Neural progenitor cell (in vitro differentiated cells): ENCODE data around the gene STXBP4. TPM values are rescaled to one million over a fixed set of nuclear protein-coding genes. Genes with fewer than 3 reads are reported as not detected.

ENCODE experiments used
- DNase-seq: peaks from one replicate; pipeline ENCODE4 v3.0.0-alpha.2; 2016; ENCODE audit warnings: low spot score
- H2AFZ ChIP-seq: fragments of 200-600 bp; sonication (generic); replicated peaks from 2 replicates; pipeline ENCODE4 v1.6.1; 2016; ENCODE audit warnings: antibody characterized with exemption
- H3F3A ChIP-seq: fragments of 200-600 bp; sonication (generic); 2 replicates; pipeline ENCODE4 v1.6.1; 2016; ENCODE audit warnings: antibody characterized with exemption, low read depth
- H3K27ac ChIP-seq: fragments of 200-600 bp; sonication (generic); 2 replicates; pipeline ENCODE4 v1.5.1; 2016; ENCODE audit warnings: mild to moderate bottlenecking
- H3K27me3 ChIP-seq: fragments of 200-600 bp; sonication (generic); 2 replicates; pipeline ENCODE4 v1.6.1; 2016; ENCODE audit warnings: mild to moderate bottlenecking, moderate library complexity
- H3K36me3 ChIP-seq: fragments of 200-600 bp; sonication (generic); 2 replicates; pipeline ENCODE4 v1.5.1; 2016
- H3K4me1 ChIP-seq: fragments of 200-600 bp; sonication (generic); 2 replicates; pipeline ENCODE4 v1.6.1; 2016; ENCODE audit warnings: mixed run types
- H3K4me2 ChIP-seq: fragments of 200-600 bp; sonication (generic); 2 replicates; pipeline ENCODE4 v1.6.1; 2016
- H3K4me3 ChIP-seq: fragments of 200-600 bp; sonication (generic); 2 replicates; pipeline ENCODE4 v1.5.1; 2016
- H3K79me2 ChIP-seq: fragments of 200-600 bp; sonication (generic); 2 replicates; pipeline ENCODE4 v1.6.1; 2016; ENCODE audit warnings: low read depth
- H3K9ac ChIP-seq: fragments of 200-600 bp; sonication (generic); 2 replicates; pipeline ENCODE4 v1.6.1; 2016
- H3K9me3 ChIP-seq: fragments of 200-600 bp; sonication (generic); 2 replicates; pipeline ENCODE4 v1.5.1; 2016; ENCODE audit warnings: low read depth
- H4K20me1 ChIP-seq: fragments of 200-600 bp; sonication (generic); 2 replicates; pipeline ENCODE4 v1.6.1; 2016; ENCODE audit warnings: low read depth
- H3K27ac Mint-ChIP-seq: 3 replicates; pipeline ENCODE4 v1.8.0; 2021; ENCODE audit warnings: mixed read lengths
- H3K27me3 Mint-ChIP-seq: 2 replicates; pipeline ENCODE4 v1.8.0; 2022; ENCODE audit warnings: low read depth, mild to moderate bottlenecking, inconsistent platforms, moderate library complexity, mixed read lengths; ENCODE audit not compliant: insufficient read depth
- H3K36me3 Mint-ChIP-seq: 3 replicates; pipeline ENCODE4 v1.8.0; 2021; ENCODE audit warnings: mixed read lengths
- H3K4me1 Mint-ChIP-seq: 3 replicates; pipeline ENCODE4 v1.8.0; 2021; ENCODE audit warnings: mixed read lengths
- H3K4me3 Mint-ChIP-seq: 3 replicates; pipeline ENCODE4 v1.8.0; 2021; ENCODE audit warnings: mild to moderate bottlenecking, moderate library complexity, mixed read lengths
- H3K9me3 Mint-ChIP-seq: 3 replicates; pipeline ENCODE4 v1.8.0; 2020; ENCODE audit warnings: mixed read lengths
- CTCF ChIP-seq: fragments of 200-600 bp; sonication (generic); IDR thresholded peaks from 2 replicates; pipeline ENCODE4 v1.5.1; 2017; ENCODE audit warnings: antibody characterized with exemption, mild to moderate bottlenecking
- EZH2 ChIP-seq: fragments of 200-600 bp; sonication (generic); IDR thresholded peaks from 2 replicates; pipeline ENCODE4 v1.6.1; 2017; ENCODE audit warnings: antibody characterized with exemption, mild to moderate bottlenecking, moderate library complexity
- EZH2phosphoT487 ChIP-seq: fragments of 200-600 bp; sonication (generic); IDR thresholded peaks from 2 replicates; pipeline ENCODE4 v1.6.1; 2017; ENCODE audit warnings: antibody characterized with exemption
- total RNA-seq: library from RNA; depleted of rRNA; stranded (reverse); fragments of >200 nt; gene quantifications from 2 replicates; pipeline ENCODE4 v1.2.3, GENCODE V29; 2015; ENCODE audit warnings: low replicate concordance

Gene STXBP4
- total RNA-seq, 1 donor from 2014 or later = 111 TPM

- no peaks in the 10 kb centered on the region for H4K20me1 ChIP-seq
- no peak overlapping the region for H2AFZ ChIP-seq
- H3K27ac Mint-ChIP-seq = no peak overlapping the region
- no peak overlapping the region for H3K4me3 ChIP-seq
- H3K9me3 ChIP-seq = no peaks in the 10 kb centered on the region
- H3K9ac ChIP-seq = no peak overlapping the region
- H3K27ac ChIP-seq = no peak overlapping the region
- no peaks in the 10 kb centered on the region for H3K4me1 Mint-ChIP-seq
- no peak for DNase-seq
- H3K4me3 Mint-ChIP-seq = no peak overlapping the region
- H3K4me2 ChIP-seq = no peak overlapping the region
- H3F3A ChIP-seq = no peaks in the 10 kb centered on the region
- TF ChIP-seq CTCF (no peak), EZH2 (no peak), EZH2phosphoT487 (no peak)
- peaks cover under 1% of the 10 kb centered on the region for H3K27me3 Mint-ChIP-seq
- peaks cover 3% of the 10 kb centered on the region for H3K36me3 Mint-ChIP-seq
- H3K36me3 ChIP-seq = no peaks in the 10 kb centered on the region
- no peaks in the 10 kb centered on the region for H3K9me3 Mint-ChIP-seq
- H3K79me2 ChIP-seq = no peaks in the 10 kb centered on the region
- no peaks in the 10 kb centered on the region for H3K27me3 ChIP-seq
- no peaks in the 10 kb centered on the region for H3K4me1 ChIP-seq
These were observed 198.6 kb downstream of the STXBP4 start for GRCh38 chr17:55167024-55167725.

- Mint-ChIP-seq H3K4me1 (no peaks in the 10 kb centered on the region), H3K27ac (no peak overlapping the region), H3K36me3 (peaks cover 5% of the 10 kb centered on the region), H3K4me3 (no peak overlapping the region), H3K27me3 (peaks cover 2% of the 10 kb centered on the region), H3K9me3 (peaks cover 7% of the 10 kb centered on the region)
- no peaks in the 10 kb centered on the region for H3F3A ChIP-seq
- no peaks in the 10 kb centered on the region for H3K27me3 ChIP-seq
- DNase-seq = no peak
- no peak for TF ChIP-seq EZH2
- no peak for TF ChIP-seq EZH2phosphoT487
- TF ChIP-seq CTCF = no peak
- H2AFZ ChIP-seq = no peak overlapping the region
- H3K4me1 ChIP-seq = no peaks in the 10 kb centered on the region
- no peaks in the 10 kb centered on the region for H3K9me3 ChIP-seq
- no peaks in the 10 kb centered on the region for H4K20me1 ChIP-seq
- H3K27ac ChIP-seq = no peak overlapping the region
- no peak overlapping the region for H3K4me2 ChIP-seq
- no peaks in the 10 kb centered on the region for H3K79me2 ChIP-seq
- H3K9ac ChIP-seq = no peak overlapping the region
- no peak overlapping the region for H3K4me3 ChIP-seq
- no peaks in the 10 kb centered on the region for H3K36me3 ChIP-seq
These were observed 200.6 kb downstream of the STXBP4 start for GRCh38 chr17:55168958-55169687.

GRCh38 chr17:55171634-55172328, 203.2 kb downstream of the STXBP4 start:
- H3K27me3 ChIP-seq = no peaks in the 10 kb centered on the region
- H3K4me2 ChIP-seq = no peak overlapping the region
- H3K9ac ChIP-seq = no peak overlapping the region
- no peaks in the 10 kb centered on the region for H4K20me1 ChIP-seq
- peaks cover 6% of the 10 kb centered on the region for H3K36me3 Mint-ChIP-seq
- no peak overlapping the region for H3K4me3 Mint-ChIP-seq
- no peaks in the 10 kb centered on the region for H3K9me3 ChIP-seq
- DNase-seq = no peak
- H3K27me3 Mint-ChIP-seq = peaks cover 2% of the 10 kb centered on the region
- H3K27ac ChIP-seq = no peak overlapping the region
- peaks cover 12% of the 10 kb centered on the region for H3K9me3 Mint-ChIP-seq
- no peaks in the 10 kb centered on the region for H3K4me1 ChIP-seq
- TF ChIP-seq CTCF (no peak), EZH2 (no peak), EZH2phosphoT487 (no peak)
- H3K36me3 ChIP-seq = no peaks in the 10 kb centered on the region
- H3F3A ChIP-seq = no peaks in the 10 kb centered on the region
- H2AFZ ChIP-seq = no peak overlapping the region
- no peaks in the 10 kb centered on the region for H3K4me1 Mint-ChIP-seq
- H3K79me2 ChIP-seq = no peaks in the 10 kb centered on the region
- no peak overlapping the region for H3K4me3 ChIP-seq
- no peak overlapping the region for H3K27ac Mint-ChIP-seq
